ENCODE results near the gene CARD19. TPM values are rescaled to one million over a fixed set of nuclear protein-coding genes. Genes with fewer than 3 reads are reported as not detected.

Gene CARD19
- total RNA-seq, 1 experiment from 2014 or later: 54.5 TPM

GRCh38 chr9:93085676-93086075 lies 10.3 kb upstream of the CARD19 start:
- BruUV-seq (replicated peaks): no TSS peak
- H3K27me3 ChIP-seq (ENCODE audit: insufficient read depth, low read length): no peaks in the 10 kb centered on the region
- no peaks in the 10 kb centered on the region; a peak in 1 of 4 replicates for H3K4me1 ChIP-seq (ENCODE audit: control insufficient read depth in 1 of 2, insufficient read depth in 2 of 2, low read length in 2 of 2)
- peaks cover 0 to 13% of the 10 kb centered on the region in 2 experiments; a peak in 1 of 4 replicates for H3K9me3 ChIP-seq (ENCODE audit: control insufficient read depth in 1 of 2, insufficient read depth in 1 of 2, low read depth in 1 of 2, low read length in 2 of 2)
- H3K79me2 ChIP-seq (ENCODE audit: insufficient read depth, low read length): no peaks in the 10 kb centered on the region
- DNase-seq (ENCODE audit: low read depth, low spot score) (no peak), ATAC-seq (no peak)
- H3K27ac ChIP-seq (ENCODE audit: low read depth, low read length): no peak overlapping the region
- no peak overlapping the region for H3K4me3 ChIP-seq (replicated peaks in 1 of 2; ENCODE audit: low read depth in 1 of 2, low read length in 2 of 2)
- H3K4me2 ChIP-seq (ENCODE audit: low read length): no peak overlapping the region
- H3K9me2 ChIP-seq (ENCODE audit: insufficient read depth): no peaks in the 10 kb centered on the region
- POLR2A ChIA-PET: no interaction called here
- CTCF ChIA-PET: no interaction called here
- TF ChIP-seq RAD21 (IDR thresholded peaks at IDR 0.05; ENCODE audit: low read depth): no peak
- TF ChIP-seq YY1 (IDR thresholded peaks at IDR 0.05; ENCODE audit: extremely low read depth, insufficient replicate concordance, low read depth, low read length): peak; percentile 22
- intact Hi-C loops (cut with micrococcal nuclease): no loop called here
- peaks cover 0 to 8% of the 10 kb centered on the region in 2 experiments; a peak in 2 of 4 replicates for H3K36me3 ChIP-seq (ENCODE audit: control insufficient read depth in 1 of 2, insufficient read depth in 2 of 2, low read length in 2 of 2)
- no peak overlapping the region for H3K9ac ChIP-seq (ENCODE audit: low read length)
- H4K20me1 ChIP-seq (ENCODE audit: insufficient read depth): no peaks in the 10 kb centered on the region
- RAD21 ChIA-PET (ENCODE audit: low non-redundant PET in 1 of 2, low total read pairs in 2 of 2, uncharacterized antibody in 2 of 2, unreplicated experiment in 2 of 2): no interaction called here
- no peak overlapping the region for H2AFZ ChIP-seq (ENCODE audit: low read depth, low read length, poor library complexity, severe bottlenecking)

DNA sequence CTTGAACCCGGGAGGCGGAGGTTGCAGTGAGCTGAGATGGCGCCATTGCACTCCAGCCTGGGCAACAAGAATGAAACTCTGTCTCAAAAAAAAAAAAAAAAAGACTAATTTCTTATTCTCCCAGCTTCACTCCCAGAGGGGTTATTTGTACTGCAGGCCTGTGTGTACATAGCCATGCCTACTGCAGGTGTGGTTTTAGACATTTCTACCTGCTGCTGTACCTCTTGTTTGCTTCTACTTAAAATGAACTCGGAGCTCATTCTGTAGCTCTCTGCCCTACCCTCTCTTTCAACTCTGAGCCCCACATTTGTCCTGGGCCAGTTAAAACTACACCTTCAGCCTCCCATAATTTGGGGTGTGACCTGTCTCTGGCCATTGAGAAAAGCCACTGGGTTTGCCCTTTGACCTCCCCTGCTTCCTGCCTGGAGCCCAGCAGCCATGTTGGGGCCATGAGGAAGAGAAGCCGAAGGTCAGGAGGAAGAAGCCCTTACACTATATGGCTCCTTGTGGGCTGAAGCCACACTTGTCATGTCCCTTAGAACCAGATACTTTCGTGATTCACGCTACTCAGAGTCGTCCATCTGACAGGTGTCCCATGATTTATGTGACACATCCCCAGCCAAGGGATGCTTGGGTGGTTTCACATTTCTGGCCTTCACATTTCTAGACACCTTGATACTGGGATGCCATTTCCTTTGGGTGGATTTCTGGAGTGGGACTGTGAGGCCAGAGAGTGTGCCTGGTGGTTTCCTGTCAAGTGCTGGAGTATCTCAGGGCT lies 9.4 kb upstream of the CARD19 start:
- ATAC-seq: no peak
- no TSS peak for BruUV-seq (replicated peaks)
- Histone ChIP-seq H3K4me1 (ENCODE audit: control insufficient read depth in 1 of 2, insufficient read depth in 2 of 2, low read length in 2 of 2) (peaks cover 2 to 9% of the 10 kb centered on the region in 2 experiments; a peak in 3 of 4 replicates), H3K9me3 (ENCODE audit: control insufficient read depth in 1 of 2, insufficient read depth in 1 of 2, low read depth in 1 of 2, low read length in 2 of 2) (peaks cover 0 to 21% of the 10 kb centered on the region in 2 experiments; a peak in 2 of 4 replicates), H3K9me2 (ENCODE audit: insufficient read depth) (no peaks in the 10 kb centered on the region), H4K20me1 (ENCODE audit: insufficient read depth) (no peaks in the 10 kb centered on the region), H2AFZ (ENCODE audit: low read depth, low read length, poor library complexity, severe bottlenecking) (no peak overlapping the region), H3K27me3 (ENCODE audit: insufficient read depth, low read length) (no peaks in the 10 kb centered on the region), H3K4me2 (ENCODE audit: low read length) (no peak overlapping the region), H3K9ac (ENCODE audit: low read length) (no peak overlapping the region), H3K36me3 (ENCODE audit: control insufficient read depth in 1 of 2, insufficient read depth in 2 of 2, low read length in 2 of 2) (peaks cover 0 to 8% of the 10 kb centered on the region in 2 experiments; a peak in 2 of 4 replicates), H3K27ac (ENCODE audit: low read depth, low read length) (no peak overlapping the region), H3K79me2 (ENCODE audit: insufficient read depth, low read length) (no peaks in the 10 kb centered on the region), H3K4me3 (replicated peaks in 1 of 2; ENCODE audit: low read depth in 1 of 2, low read length in 2 of 2) (no peak overlapping the region)
- ChIA-PET CTCF (no interaction called here), POLR2A (no interaction called here), RAD21 (ENCODE audit: low non-redundant PET in 1 of 2, low total read pairs in 2 of 2, uncharacterized antibody in 2 of 2, unreplicated experiment in 2 of 2) (no interaction called here)
- intact Hi-C loops (cut with micrococcal nuclease): no loop called here
- no peak for TF ChIP-seq CEBPB (IDR thresholded peaks at IDR 0.05; ENCODE audit: low read depth)
- TF ChIP-seq CTCF (IDR thresholded peaks at IDR 0.05 in 2 of 3, conservative IDR thresholded peaks at IDR 0.05 in 1 of 3; ENCODE audit: borderline replicate concordance in 1 of 3, insufficient read depth in 1 of 3, low read depth in 2 of 3, low read length in 2 of 3): no peak
- no peak for TF ChIP-seq SRF (IDR thresholded peaks at IDR 0.05; ENCODE audit: low read depth)
- no peak for TF ChIP-seq RAD21 (IDR thresholded peaks at IDR 0.05; ENCODE audit: low read depth)
- no peak for TF ChIP-seq EZH2 (IDR thresholded peaks at IDR 0.05)
- no peak for TF ChIP-seq POLR2A (IDR thresholded peaks at IDR 0.05; ENCODE audit: borderline replicate concordance, extremely low read depth, insufficient read depth, insufficient read length)
- no peak for TF ChIP-seq POLR2AphosphoS5 (IDR thresholded peaks at IDR 0.05; ENCODE audit: low read depth, low read length)
- TF ChIP-seq CBX3 (IDR thresholded peaks at IDR 0.05; ENCODE audit: low read depth): no peak
- no peak for TF ChIP-seq JUND (IDR thresholded peaks at IDR 0.05)
- no peak for TF ChIP-seq SIN3A (IDR thresholded peaks at IDR 0.05; ENCODE audit: low read depth)
- TF ChIP-seq EGR1 (IDR thresholded peaks at IDR 0.05; ENCODE audit: low read depth): no peak
- TF ChIP-seq, protein P1, sequence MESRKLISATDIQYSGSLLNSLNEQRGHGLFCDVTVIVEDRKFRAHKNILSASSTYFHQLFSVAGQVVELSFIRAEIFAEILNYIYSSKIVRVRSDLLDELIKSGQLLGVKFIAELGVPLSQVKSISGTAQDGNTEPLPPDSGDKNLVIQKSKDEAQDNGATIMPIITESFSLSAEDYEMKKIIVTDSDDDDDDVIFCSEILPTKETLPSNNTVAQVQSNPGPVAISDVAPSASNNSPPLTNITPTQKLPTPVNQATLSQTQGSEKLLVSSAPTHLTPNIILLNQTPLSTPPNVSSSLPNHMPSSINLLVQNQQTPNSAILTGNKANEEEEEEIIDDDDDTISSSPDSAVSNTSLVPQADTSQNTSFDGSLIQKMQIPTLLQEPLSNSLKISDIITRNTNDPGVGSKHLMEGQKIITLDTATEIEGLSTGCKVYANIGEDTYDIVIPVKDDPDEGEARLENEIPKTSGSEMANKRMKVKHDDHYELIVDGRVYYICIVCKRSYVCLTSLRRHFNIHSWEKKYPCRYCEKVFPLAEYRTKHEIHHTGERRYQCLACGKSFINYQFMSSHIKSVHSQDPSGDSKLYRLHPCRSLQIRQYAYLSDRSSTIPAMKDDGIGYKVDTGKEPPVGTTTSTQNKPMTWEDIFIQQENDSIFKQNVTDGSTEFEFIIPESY (IDR thresholded peaks at IDR 0.05; ENCODE audit: extremely low read depth, insufficient replicate concordance, low read length): no peak
- no peak for TF ChIP-seq YY1 (IDR thresholded peaks at IDR 0.05; ENCODE audit: extremely low read depth, insufficient replicate concordance, low read depth, low read length)
- no peak for TF ChIP-seq ZFX (IDR thresholded peaks at IDR 0.05)
- no peak for DNase-seq (ENCODE audit: low read depth, low spot score)
